KMS-11 (cell line): ENCODE data around the gene GDAP1L1.
A peak's percentile ranks its signal among the peaks of the same experiment; 100 is the strongest.

Experiments used
- H2AFZ ChIP-seq: fragments of 200-600 bp; sonication (generic); 2 replicates; pipeline ENCODE4 v1.6.1; 2016; ENCODE audit warnings: antibody characterized with exemption, mixed run types, low read depth
- H3K27ac ChIP-seq: fragments of 200-600 bp; sonication (generic); 2 replicates; pipeline ENCODE4 v1.6.1; 2016; ENCODE audit warnings: mild to moderate bottlenecking, mixed run types
- H3K27me3 ChIP-seq: fragments of 200-600 bp; sonication (generic); 2 replicates; pipeline ENCODE4 v1.6.1; 2017; ENCODE audit warnings: mild to moderate bottlenecking, low read depth, mixed run types, moderate library complexity; ENCODE audit not compliant: insufficient read depth
- H3K36me3 ChIP-seq: fragments of 200-600 bp; sonication (generic); 2 replicates; pipeline ENCODE4 v1.6.1; 2017; ENCODE audit warnings: mild to moderate bottlenecking, mixed run types; ENCODE audit not compliant: insufficient read depth
- H3K4me1 ChIP-seq: fragments of 200-600 bp; sonication (generic); 2 replicates; pipeline ENCODE4 v1.6.1; 2016; ENCODE audit warnings: mild to moderate bottlenecking, low read depth, mixed run types; ENCODE audit not compliant: poor library complexity, severe bottlenecking
- H3K4me2 ChIP-seq: fragments of 200-600 bp; sonication (generic); 2 replicates; pipeline ENCODE4 v1.7.0; 2016; ENCODE audit warnings: mild to moderate bottlenecking, mixed run types
- H3K4me3 ChIP-seq: fragments of 200-600 bp; sonication (generic); IDR thresholded peaks from 2 replicates; pipeline ENCODE4 v1.6.1; 2017; ENCODE audit warnings: low read depth, low read length, mixed read lengths; ENCODE audit not compliant: insufficient read depth
- H3K79me2 ChIP-seq: fragments of 200-600 bp; sonication (generic); 2 replicates; pipeline ENCODE4 v1.6.1; 2016; ENCODE audit warnings: low read depth, mixed run types; ENCODE audit not compliant: insufficient read depth
- H3K9ac ChIP-seq: fragments of 200-600 bp; sonication (generic); 2 replicates; pipeline ENCODE4 v1.6.1; 2016; ENCODE audit warnings: mild to moderate bottlenecking, mixed run types
- H4K20me1 ChIP-seq: fragments of 200-600 bp; sonication (generic); 2 replicates; pipeline ENCODE4 v1.6.1; 2016; ENCODE audit warnings: mild to moderate bottlenecking, mixed run types; ENCODE audit not compliant: insufficient read depth
- TF ChIP-seq, protein P1 (sequence below): fragments of 200-600 bp; sonication (generic); conservative IDR thresholded peaks from 2 replicates; pipeline ENCODE4 v1.6.1; 2017; ENCODE audit warnings: low read depth, mild to moderate bottlenecking, antibody characterized with exemption, low read length, moderate library complexity, mixed read lengths

GDAP1L1 gene

DNA sequence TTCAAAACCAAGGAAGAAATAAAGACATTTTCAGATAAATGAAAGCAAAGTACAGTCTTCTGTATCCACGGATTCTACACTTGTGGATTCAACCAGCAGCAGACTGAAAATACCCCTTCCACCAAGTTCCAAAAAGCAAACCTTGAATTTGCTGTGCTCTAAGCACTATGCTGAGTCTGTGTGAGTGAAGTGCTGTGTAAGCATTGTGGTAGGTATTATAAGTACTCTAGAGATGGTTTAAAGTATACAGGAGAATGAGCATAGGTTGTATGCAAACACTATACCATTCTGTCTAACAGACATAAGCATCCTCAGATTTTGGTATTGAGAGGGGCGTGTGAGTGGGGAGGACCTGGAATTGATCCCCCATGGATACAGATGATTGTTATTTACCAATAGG is 46.1 kb upstream of the GDAP1L1 start:
- TF ChIP-seq, protein P1, sequence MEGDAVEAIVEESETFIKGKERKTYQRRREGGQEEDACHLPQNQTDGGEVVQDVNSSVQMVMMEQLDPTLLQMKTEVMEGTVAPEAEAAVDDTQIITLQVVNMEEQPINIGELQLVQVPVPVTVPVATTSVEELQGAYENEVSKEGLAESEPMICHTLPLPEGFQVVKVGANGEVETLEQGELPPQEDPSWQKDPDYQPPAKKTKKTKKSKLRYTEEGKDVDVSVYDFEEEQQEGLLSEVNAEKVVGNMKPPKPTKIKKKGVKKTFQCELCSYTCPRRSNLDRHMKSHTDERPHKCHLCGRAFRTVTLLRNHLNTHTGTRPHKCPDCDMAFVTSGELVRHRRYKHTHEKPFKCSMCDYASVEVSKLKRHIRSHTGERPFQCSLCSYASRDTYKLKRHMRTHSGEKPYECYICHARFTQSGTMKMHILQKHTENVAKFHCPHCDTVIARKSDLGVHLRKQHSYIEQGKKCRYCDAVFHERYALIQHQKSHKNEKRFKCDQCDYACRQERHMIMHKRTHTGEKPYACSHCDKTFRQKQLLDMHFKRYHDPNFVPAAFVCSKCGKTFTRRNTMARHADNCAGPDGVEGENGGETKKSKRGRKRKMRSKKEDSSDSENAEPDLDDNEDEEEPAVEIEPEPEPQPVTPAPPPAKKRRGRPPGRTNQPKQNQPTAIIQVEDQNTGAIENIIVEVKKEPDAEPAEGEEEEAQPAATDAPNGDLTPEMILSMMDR = no peak
- Histone ChIP-seq H3K27ac (no peak overlapping the region), H3K79me2 (peaks cover 17% of the 10 kb centered on the region), H3K4me1 (peaks cover 48% of the 10 kb centered on the region), H3K9ac (no peak overlapping the region), H3K4me2 (no peak overlapping the region; the same call in 1 of the 2 replicates), H3K4me3 (no peak overlapping the region), H4K20me1 (peaks cover 5% of the 10 kb centered on the region; the same call in 1 of the 2 replicates), H3K27me3 (no peaks in the 10 kb centered on the region), H2AFZ (no peak overlapping the region), H3K36me3 (peaks cover 5% of the 10 kb centered on the region; the same call in 1 of the 2 replicates)

DNA sequence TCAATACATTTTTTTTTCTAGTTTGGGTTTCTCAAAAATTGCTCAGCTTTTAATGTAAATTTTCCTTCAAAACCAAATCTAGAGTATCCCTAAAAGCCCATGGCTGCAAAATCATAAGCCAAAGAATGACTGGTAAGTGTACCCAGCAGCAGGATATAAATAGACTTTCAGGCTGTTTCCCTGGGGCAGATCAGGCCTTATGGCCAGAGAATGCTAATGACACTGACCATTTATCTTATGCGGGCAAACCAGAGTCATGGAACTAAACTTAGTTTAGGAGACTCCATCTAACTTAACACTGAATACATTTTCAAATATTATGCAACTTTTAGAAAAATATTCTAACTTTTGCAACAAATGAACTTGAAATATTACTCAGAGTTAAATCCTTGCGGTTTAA is 43.9 kb upstream of the GDAP1L1 start:
- H3K79me2 ChIP-seq = peaks cover 37% of the 10 kb centered on the region
- H3K4me1 ChIP-seq = peaks cover 63% of the 10 kb centered on the region
- H3K27ac ChIP-seq = peak overlapping the region; percentile 3; the same call in 1 of the 2 replicates
- H3K4me3 ChIP-seq = no peak overlapping the region
- H3K27me3 ChIP-seq = no peaks in the 10 kb centered on the region
- H4K20me1 ChIP-seq = peaks cover 9% of the 10 kb centered on the region; the same call in 1 of the 2 replicates
- H3K4me2 ChIP-seq = no peak overlapping the region; the same call in 1 of the 2 replicates
- no peak overlapping the region for H3K9ac ChIP-seq
- no peak overlapping the region for H2AFZ ChIP-seq
- peaks cover 5% of the 10 kb centered on the region; the same call in 1 of the 2 replicates for H3K36me3 ChIP-seq
- TF ChIP-seq, protein P1 = no peak

DNA sequence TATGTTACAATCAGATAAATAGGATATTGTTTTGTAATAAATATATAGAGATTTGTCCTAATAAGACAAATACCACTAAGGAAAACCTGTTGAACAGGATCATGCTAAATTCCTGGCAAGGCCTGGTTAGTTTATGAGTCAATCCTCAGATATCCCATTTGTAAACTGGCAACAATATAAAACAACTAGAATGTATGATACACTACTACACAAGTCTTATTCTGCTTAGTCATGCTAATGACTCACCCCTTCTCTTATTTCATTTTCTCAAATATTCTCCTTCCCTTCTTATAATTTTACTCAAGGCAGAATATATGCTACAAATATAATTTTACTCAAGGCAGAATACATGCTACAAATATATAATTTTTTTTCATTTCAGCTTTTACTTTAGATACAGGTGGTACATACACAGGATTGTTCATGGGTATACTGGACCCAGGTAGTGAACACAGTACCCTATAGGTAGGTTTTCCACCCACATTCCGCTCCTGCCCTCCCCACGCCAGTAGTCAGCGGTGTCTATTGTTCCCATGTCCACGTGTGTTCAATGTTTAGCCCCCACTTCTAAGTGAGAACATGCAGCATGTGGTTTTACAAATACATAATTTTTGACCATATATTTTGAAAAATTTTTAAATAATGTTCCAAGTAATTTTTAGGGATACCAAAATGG is 42.8 kb upstream of the GDAP1L1 start:
- peaks cover 74% of the 10 kb centered on the region for H3K4me1 ChIP-seq
- H3K9ac ChIP-seq = no peak overlapping the region
- H3K4me2 ChIP-seq = 0 out of 2 replicates have a peak overlapping the region, but pooled peaks have one; percentile 32
- H4K20me1 ChIP-seq = peaks cover 9% of the 10 kb centered on the region; the same call in 1 of the 2 replicates
- H3K27ac ChIP-seq = peak overlapping the region; percentile 3; the same call in 1 of the 2 replicates
- peaks cover 5% of the 10 kb centered on the region; the same call in 1 of the 2 replicates for H3K36me3 ChIP-seq
- no peaks in the 10 kb centered on the region for H3K27me3 ChIP-seq
- H2AFZ ChIP-seq = no peak overlapping the region
- H3K4me3 ChIP-seq = no peak overlapping the region
- peaks cover 48% of the 10 kb centered on the region for H3K79me2 ChIP-seq
- TF ChIP-seq, protein P1 = no peak

DNA sequence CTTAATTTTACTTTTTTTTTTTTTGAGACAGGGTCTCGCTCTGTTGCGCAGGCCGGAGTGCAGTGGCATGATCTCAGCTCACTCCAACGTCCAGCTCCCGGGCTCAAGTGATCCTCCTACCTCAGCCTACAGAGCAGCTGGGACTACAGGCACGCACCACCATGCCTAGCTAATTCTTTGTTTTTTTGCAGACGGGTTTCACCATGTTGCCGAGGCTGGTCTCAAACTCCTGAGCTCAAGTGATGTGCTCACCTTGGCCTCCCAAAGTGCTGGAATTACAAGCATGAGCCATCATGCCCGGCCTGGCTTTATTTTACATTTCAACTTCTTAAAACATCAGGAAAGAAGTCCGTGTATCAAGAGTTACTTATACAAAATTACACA is 42.3 kb upstream of the GDAP1L1 start:
- H3K36me3 ChIP-seq = peaks cover 5% of the 10 kb centered on the region; the same call in 1 of the 2 replicates
- peaks cover 9% of the 10 kb centered on the region; the same call in 1 of the 2 replicates for H4K20me1 ChIP-seq
- no peak overlapping the region for H3K4me3 ChIP-seq
- H3K27me3 ChIP-seq = no peaks in the 10 kb centered on the region
- TF ChIP-seq, protein P1 = no peak
- H3K27ac ChIP-seq = no peak overlapping the region; the same call in 1 of the 2 replicates
- no peak overlapping the region for H3K9ac ChIP-seq
- H3K4me2 ChIP-seq = no peak overlapping the region
- H3K79me2 ChIP-seq = peaks cover 53% of the 10 kb centered on the region
- no peak overlapping the region for H2AFZ ChIP-seq
- H3K4me1 ChIP-seq = peaks cover 75% of the 10 kb centered on the region
